Breast epithelium (tissue), 3 donors: Measurements from ENCODE around the gene CACNA2D2.

Source experiments
- POLR2A ChIP-seq: fragments of 450-650 bp; IDR thresholded peaks from one replicate; pipeline ENCODE4 v1.6.1; 2016; ENCODE audit warnings: antibody characterized with exemption, mild to moderate bottlenecking, moderate library complexity
- POLR2AphosphoS5 ChIP-seq, 3 donors: sonication (generic); formaldehyde crosslinking; IDR thresholded peaks; one replicate each; pipeline ENCODE4 v1.6.1; 2017; ENCODE audit warnings: antibody characterized with exemption in 3 of 3
- TF ChIP-seq, protein P1 (sequence below), 3 donors: fragments of 450-650 bp; IDR thresholded peaks; one replicate each; pipeline ENCODE4 v1.5.1; 2016 to 2017; ENCODE audit warnings: antibody characterized with exemption in 3 of 3, mild to moderate bottlenecking in 3 of 3, moderate library complexity in 3 of 3

DNA sequence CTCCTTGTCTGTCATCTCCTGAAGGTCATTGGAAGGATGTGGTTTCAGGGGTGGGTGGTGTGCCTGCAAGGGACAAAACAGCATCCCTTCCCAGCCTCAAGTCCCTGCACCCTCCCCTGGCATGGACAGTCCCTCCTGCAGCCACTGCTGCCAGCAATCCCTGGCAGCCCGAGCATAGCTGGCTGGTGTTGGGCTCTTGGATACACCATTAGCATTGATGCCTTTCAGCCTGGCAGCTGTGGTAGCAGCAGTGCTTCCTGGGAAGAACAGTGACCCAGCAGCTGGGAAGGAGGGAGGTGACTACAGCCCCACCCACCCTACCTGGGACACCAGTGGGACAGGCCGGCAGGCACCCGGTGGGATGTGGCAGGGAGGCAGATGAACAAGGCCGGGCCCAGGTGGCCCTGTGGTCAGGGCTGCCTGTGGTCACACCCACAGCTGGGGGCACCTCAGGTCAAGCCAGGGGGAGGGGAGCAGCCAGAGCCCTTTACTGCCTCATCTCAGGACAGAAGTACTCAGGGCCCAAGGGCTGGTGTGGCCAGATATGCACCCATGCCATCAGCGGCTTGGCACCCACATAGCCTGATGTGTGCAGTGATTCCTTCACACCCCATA, 111.2 kb downstream of the CACNA2D2 start:
- TF ChIP-seq, protein P1, sequence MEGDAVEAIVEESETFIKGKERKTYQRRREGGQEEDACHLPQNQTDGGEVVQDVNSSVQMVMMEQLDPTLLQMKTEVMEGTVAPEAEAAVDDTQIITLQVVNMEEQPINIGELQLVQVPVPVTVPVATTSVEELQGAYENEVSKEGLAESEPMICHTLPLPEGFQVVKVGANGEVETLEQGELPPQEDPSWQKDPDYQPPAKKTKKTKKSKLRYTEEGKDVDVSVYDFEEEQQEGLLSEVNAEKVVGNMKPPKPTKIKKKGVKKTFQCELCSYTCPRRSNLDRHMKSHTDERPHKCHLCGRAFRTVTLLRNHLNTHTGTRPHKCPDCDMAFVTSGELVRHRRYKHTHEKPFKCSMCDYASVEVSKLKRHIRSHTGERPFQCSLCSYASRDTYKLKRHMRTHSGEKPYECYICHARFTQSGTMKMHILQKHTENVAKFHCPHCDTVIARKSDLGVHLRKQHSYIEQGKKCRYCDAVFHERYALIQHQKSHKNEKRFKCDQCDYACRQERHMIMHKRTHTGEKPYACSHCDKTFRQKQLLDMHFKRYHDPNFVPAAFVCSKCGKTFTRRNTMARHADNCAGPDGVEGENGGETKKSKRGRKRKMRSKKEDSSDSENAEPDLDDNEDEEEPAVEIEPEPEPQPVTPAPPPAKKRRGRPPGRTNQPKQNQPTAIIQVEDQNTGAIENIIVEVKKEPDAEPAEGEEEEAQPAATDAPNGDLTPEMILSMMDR (IDR thresholded peaks at IDR 0.05): no peak
- TF ChIP-seq POLR2A: no peak
- no peak for TF ChIP-seq POLR2AphosphoS5 (IDR thresholded peaks at IDR 0.05)
